K562 (cell line): ENCODE measurements around the gene CSF3. TPM values are rescaled to one million over a fixed set of nuclear protein-coding genes. Genes with fewer than 3 reads are reported as not detected.

ENCODE experiments used
- ATAC-seq: fragments of 200-7000 bp; cut with Tn5 transposase; 3 replicates; pipeline ENCODE4 v1.9.1; 2020; ENCODE audit warnings: moderate library complexity
- BruUV-seq: library from RNA; stranded (reverse); fragments of 400-500 nt; replicated peaks from 2 replicates; lab custom pipeline; 2021; lab: Mats Ljungman, UMichigan
- CTCF ChIA-PET: fragments of 300-600 bp; formaldehyde crosslinking; extraction: SDS; loops from one replicate; lab custom pipeline; 2021; ENCODE audit warnings: low intra/inter-chr PET ratio; lab: Yijun Ruan, JAX
- POLR2A ChIA-PET: fragments of 300-600, 350-650 bp; sonication (Branson Sonifier 250); formaldehyde crosslinking; extraction: SDS; loops from one replicate; lab custom pipeline; 2021; ENCODE audit warnings: antibody characterized with exemption, inconsistent platforms; lab: Yijun Ruan, JAX
- DNase-seq, 4 experiments: peaks; one replicate each; pipeline versions ENCODE4 v3.0.0 to v3.0.0-alpha.2; 2011 to 2018; ENCODE audit warnings: low spot score in 3 of 4, mixed read lengths in 3 of 4; ENCODE audit errors: extremely low read depth in 1 of 4
- FAIRE-seq: peaks from 2 replicates; lab custom pipeline; 2011; peaks lifted over from hg19 to GRCh38; lab: Jason Lieb, UNC
- H2AFZ ChIP-seq: 2 replicates; pipeline ENCODE4 v1.6.0; 2011; ENCODE audit warnings: low read depth, low read length, control low read depth, inconsistent platforms
- H3K27ac ChIP-seq: fragments of 200-600 bp; 3 replicates; pipeline ENCODE4 v1.8.0; 2011; ENCODE audit warnings: low read depth, mild to moderate bottlenecking, control low read depth, inconsistent platforms, low read length, moderate library complexity, mixed read lengths; ENCODE audit errors: extremely low read depth
- H3K27me3 ChIP-seq, 2 experiments: fragments of 300-600 bp in 1 of 2; 2 replicates in 1 of 2; 3 replicates in 1 of 2; pipeline versions ENCODE4 v1.6.0 to v1.8.0; 2011; ENCODE audit warnings: inconsistent platforms in 2 of 2, low read length in 2 of 2, mild to moderate bottlenecking in 1 of 2, mixed read lengths in 1 of 2, moderate library complexity in 1 of 2; ENCODE audit not compliant: control insufficient read depth in 2 of 2, insufficient read depth in 2 of 2
- H3K36me3 ChIP-seq: fragments of 300-600 bp; 3 replicates; pipeline ENCODE4 v1.8.0; 2011; ENCODE audit warnings: mild to moderate bottlenecking, low read length, inconsistent platforms; ENCODE audit not compliant: control insufficient read depth, insufficient read depth
- H3K4me1 ChIP-seq, 2 experiments: fragments of 200-600 bp in 1 of 2; replicated peaks in 1 of 2; 2 replicates in 1 of 2; 3 replicates in 1 of 2; pipeline versions ENCODE4 v1.5.1 to v1.8.0; 2011; ENCODE audit warnings: inconsistent platforms in 2 of 2, low read length in 2 of 2, mild to moderate bottlenecking in 1 of 2, mixed read lengths in 1 of 2, moderate library complexity in 1 of 2; ENCODE audit not compliant: control insufficient read depth in 2 of 2, insufficient read depth in 2 of 2
- H3K4me2 ChIP-seq: 2 replicates; pipeline ENCODE4 v1.6.1; 2011; ENCODE audit warnings: low read length, control low read depth, inconsistent platforms, mixed read lengths; ENCODE audit not compliant: insufficient read depth
- H3K4me3 ChIP-seq: fragments of 200-600 bp; sonication (generic), shearing (Covaris generic); 2 replicates; pipeline ENCODE4 v1.5.1; 2016; ENCODE audit warnings: control low read depth, inconsistent platforms
- H3K79me2 ChIP-seq: fragments of 200-600 bp; 3 replicates; pipeline ENCODE4 v1.8.0; 2011; ENCODE audit warnings: low read length, inconsistent platforms; ENCODE audit not compliant: control insufficient read depth, insufficient read depth
- H3K9ac ChIP-seq, 2 experiments: 2 replicates each; pipeline versions ENCODE4 v1.6.0 to v1.6.1; 2011; ENCODE audit warnings: low read depth in 2 of 2, low read length in 2 of 2, control low read depth in 1 of 2, inconsistent platforms in 1 of 2, mild to moderate bottlenecking in 1 of 2, mixed read lengths in 1 of 2; ENCODE audit not compliant: insufficient read depth in 1 of 2
- H3K9me1 ChIP-seq: one replicate; pipeline ENCODE4 v1.6.0; 2011; ENCODE audit warnings: inconsistent platforms, mild to moderate bottlenecking, low read length, moderate library complexity; ENCODE audit not compliant: control insufficient read depth, insufficient read depth
- H3K9me3 ChIP-seq: replicated peaks from 2 replicates; pipeline ENCODE4 v1.5.1; 2011; ENCODE audit warnings: low read depth, low read length, inconsistent platforms; ENCODE audit not compliant: control insufficient read depth, insufficient read depth
- H4K20me1 ChIP-seq: replicated peaks from 2 replicates; pipeline ENCODE4 v1.6.1; 2011; ENCODE audit warnings: low read length, inconsistent platforms, mixed read lengths; ENCODE audit not compliant: control insufficient read depth, insufficient read depth
- CXXC5 ChIP-seq: fragments of 250-450 bp; sonication (Bioruptor Pico); IDR thresholded peaks from 2 replicates; pipeline ENCODE4 v1.8.0; 2022; ENCODE audit warnings: inconsistent platforms, mild to moderate bottlenecking, moderate library complexity
- SMAD4 ChIP-seq: fragments of 250-450 bp; sonication (Bioruptor Pico); conservative IDR thresholded peaks from 2 replicates; pipeline ENCODE4 v1.8.0; 2021; ENCODE audit warnings: inconsistent platforms, mild to moderate bottlenecking, moderate library complexity
- ZNF232 ChIP-seq: sonication (generic); formaldehyde crosslinking; IDR thresholded peaks from 2 replicates; pipeline ENCODE4 v1.8.0; 2022; ENCODE audit warnings: mild to moderate bottlenecking, missing genetic modification reagents
- ZNF263 ChIP-seq: sonication (generic); formaldehyde crosslinking; IDR thresholded peaks from 2 replicates; pipeline ENCODE4 v1.8.0; 2022; ENCODE audit warnings: mild to moderate bottlenecking, missing genetic modification reagents, borderline replicate concordance
- ZNF282 ChIP-seq: sonication (generic); formaldehyde crosslinking; IDR thresholded peaks from 2 replicates; pipeline ENCODE4 v1.8.1; 2023; ENCODE audit warnings: missing genetic modification reagents
- WGBS: fragments of 100-300 bp; shearing (Covaris generic); methylation state at CpG from one replicate; pipeline ENCODE4 v1.1.6; 2016; ENCODE audit warnings: low coverage, mixed read lengths; ENCODE audit not compliant: insufficient coverage; ENCODE audit errors: missing lambda C conversion rate; 5-methylcytosine and 5-hydroxymethylcytosine counted together
- in situ Hi-C: fragments of 300-500 bp; cut with MboI; formaldehyde crosslinking; loops from 4 replicates; pipeline ENCODE4 v1.15.0; 2018; ENCODE audit warnings: inconsistent platforms, mixed read lengths
- intact Hi-C: fragments of 100-400 bp; cut with micrococcal nuclease; formaldehyde crosslinking; loops from 2 replicates; pipeline ENCODE4 v1.14.2; 2022
- polyA plus RNA-seq, 8 experiments: library from polyadenylated mRNA; depleted of rRNA in 4 of 8; stranded (reverse) in 5 of 8; unstranded in 3 of 8; fragments of >200 nt; fragmentation: Nextera tagmentation in 2 of 8; fragmentation: Illumina TruSeq in 1 of 8; extraction: Ambion mirVana in 2 of 8; extraction: Trizol in 1 of 8; gene quantifications; 2 replicates each; pipeline versions ENCODE4 v1.2.1 to v1.2.3, GENCODE V29; 2011 to 2014; ENCODE audit warnings: inconsistent platforms in 1 of 8, missing spikeins in 1 of 8
- total RNA-seq, 7 experiments: library from RNA; depleted of rRNA in 6 of 7; stranded (reverse); fragments of >200 nt in 6 of 7; fragmentation: Illumina TruSeq in 2 of 7; extraction: Trizol in 2 of 7; gene quantifications; 2 replicates each; pipeline versions ENCODE4 v1.2.1 to v1.2.3, GENCODE V29; 2011 to 2021; ENCODE audit warnings: low replicate concordance in 1 of 7
- TF ChIP-seq, protein P1 (sequence below), 2 experiments: fragments of 450-650 bp; IDR thresholded peaks; 2 replicates each; pipeline ENCODE4 v1.6.1; 2016; ENCODE audit warnings: mild to moderate bottlenecking in 2 of 2, borderline replicate concordance in 1 of 2, low read depth in 1 of 2, moderate library complexity in 1 of 2

The CSF3 gene
- total and polyA plus RNA-seq, 9 of the 15 experiments (the other 6 are each of a cell fraction or from before 2014, with no cell fraction given): 0.19 TPM; not detected in 8

DNA sequence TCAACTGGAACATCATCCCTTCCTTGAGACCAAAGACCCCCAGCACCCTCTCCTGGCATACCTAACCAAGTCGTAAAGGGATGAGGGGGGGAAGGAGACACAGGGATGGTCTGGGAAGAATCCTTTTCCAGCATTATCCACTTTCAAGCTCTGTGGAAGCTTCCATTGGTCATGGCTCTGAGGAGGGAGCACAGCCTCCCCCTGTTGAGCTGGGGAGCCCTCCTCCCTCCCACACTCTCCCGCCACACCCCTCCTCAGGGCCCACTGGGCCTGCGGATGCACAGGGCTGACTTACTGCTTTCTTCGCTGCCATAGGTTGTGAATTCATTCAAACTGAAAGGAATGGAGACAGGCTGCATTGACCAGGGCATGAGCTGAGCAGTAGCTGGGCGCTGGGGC is 12.4 kb downstream of the CSF3 start:
- FAIRE-seq (no peak), DNase-seq (peak in 2 of 4 experiments; percentile 16 to 32)
- CTCF ChIA-PET: interaction anchor here (0.6 to 1.5 kb wide), 4 partner anchors 48 to 406 kb away, joined by 3 to 7 read pairs (median 4); no protein-coding TSS in a partner anchor
- no peaks in the 10 kb centered on the region for H3K9me1 ChIP-seq
- H3K79me2 ChIP-seq: no peaks in the 10 kb centered on the region
- no peaks in the 10 kb centered on the region for H3K9me3 ChIP-seq
- peaks cover 2 to 16% of the 10 kb centered on the region in 2 experiments; a peak in 4 of 5 replicates for H3K4me1 ChIP-seq
- 65% methylated on average over 5 of the region's 5 CpGs for WGBS
- H2AFZ ChIP-seq: no peak overlapping the region
- intact Hi-C loops: no loop called here
- H3K36me3 ChIP-seq: peaks cover 91% of the 10 kb centered on the region
- TF ChIP-seq CXXC5 (no peak), ZNF282 (no peak), ZNF263 (CRISPR knock-in tag) (peak; percentile 65; the same call in 1 of the 2 replicates), SMAD4 (CRISPR knock-in tag) (no peak), ZNF232 (CRISPR knock-in tag) (no peak)
- TF ChIP-seq, protein P1, sequence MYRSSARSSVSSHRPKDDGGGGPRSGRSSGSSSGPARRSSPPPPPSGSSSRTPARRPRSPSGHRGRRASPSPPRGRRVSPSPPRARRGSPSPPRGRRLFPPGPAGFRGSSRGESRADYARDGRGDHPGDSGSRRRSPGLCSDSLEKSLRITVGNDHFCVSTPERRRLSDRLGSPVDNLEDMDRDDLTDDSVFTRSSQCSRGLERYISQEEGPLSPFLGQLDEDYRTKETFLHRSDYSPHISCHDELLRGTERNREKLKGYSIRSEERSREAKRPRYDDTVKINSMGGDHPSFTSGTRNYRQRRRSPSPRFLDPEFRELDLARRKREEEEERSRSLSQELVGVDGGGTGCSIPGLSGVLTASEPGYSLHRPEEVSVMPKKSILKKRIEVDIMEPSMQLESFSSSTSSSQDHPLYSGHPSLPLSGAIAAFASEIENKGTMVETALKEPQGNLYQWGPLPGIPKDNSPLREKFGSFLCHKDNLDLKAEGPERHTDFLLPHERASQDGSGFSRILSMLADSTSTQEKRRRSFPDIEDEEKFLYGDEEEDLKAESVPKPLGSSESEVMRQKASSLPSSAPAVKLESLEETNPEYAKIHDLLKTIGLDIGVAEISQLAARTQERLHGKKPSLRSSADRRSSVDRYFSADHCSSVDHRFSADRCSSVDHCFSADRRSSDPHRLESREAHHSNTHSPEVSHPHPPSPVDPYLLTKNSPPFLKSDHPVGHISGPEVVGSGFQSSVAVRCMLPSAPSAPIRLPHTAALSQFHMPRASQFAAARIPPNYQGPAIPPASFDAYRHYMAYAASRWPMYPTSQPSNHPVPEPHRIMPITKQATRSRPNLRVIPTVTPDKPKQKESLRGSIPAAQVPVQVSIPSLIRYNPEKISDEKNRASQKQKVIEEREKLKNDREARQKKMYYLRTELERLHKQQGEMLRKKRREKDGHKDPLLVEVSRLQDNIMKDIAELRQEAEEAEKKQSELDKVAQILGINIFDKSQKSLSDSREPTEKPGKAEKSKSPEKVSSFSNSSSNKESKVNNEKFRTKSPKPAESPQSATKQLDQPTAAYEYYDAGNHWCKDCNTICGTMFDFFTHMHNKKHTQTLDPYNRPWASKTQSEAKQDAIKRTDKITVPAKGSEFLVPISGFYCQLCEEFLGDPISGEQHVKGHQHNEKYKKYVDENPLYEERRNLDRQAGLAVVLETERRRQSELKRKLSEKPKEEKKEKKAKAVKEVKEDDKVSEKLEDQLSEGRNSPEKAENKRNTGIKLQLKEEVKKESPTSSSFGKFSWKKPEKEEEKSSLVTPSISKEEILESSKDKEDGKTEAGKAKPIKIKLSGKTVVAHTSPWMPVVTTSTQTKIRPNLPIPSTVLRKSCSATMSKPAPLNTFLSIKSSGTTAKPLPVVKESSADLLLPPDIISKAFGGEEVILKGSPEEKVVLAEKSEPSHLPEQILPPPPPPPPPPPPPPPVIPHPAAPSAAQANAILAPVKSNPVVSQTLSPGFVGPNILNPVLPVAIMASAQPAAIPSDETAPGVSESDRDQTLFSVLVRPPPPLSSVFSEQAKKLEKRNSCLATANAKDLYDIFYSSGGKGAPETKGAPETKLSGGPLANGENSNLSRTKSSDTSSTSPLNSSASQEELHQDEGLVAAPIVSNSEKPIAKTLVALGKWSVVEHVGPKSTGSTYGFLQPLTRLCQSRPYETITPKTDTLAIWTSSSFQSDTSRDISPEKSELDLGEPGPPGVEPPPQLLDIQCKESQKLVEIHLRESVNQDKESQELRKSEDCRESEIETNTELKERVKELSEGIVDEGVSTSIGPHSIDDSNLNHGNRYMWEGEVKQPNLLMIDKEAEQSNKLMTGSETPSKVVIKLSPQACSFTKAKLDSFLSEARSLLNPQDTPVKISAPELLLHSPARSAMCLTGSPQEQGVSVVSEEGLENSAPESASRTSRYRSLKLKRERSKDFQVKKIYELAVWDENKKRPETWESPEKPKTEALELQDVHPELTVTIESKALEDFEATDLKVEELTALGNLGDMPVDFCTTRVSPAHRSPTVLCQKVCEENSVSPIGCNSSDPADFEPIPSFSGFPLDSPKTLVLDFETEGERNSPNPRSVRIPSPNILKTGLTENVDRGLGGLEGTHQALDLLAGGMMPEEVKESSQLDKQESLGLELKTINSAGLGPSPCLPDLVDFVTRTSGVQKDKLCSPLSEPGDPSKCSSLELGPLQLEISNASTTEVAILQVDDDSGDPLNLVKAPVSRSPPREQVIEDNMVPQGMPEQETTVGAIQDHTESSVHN (IDR thresholded peaks at IDR 0.05; ENCODE audit: borderline replicate concordance in 1 of 2, low read depth in 1 of 2): no peak
- TF ChIP-seq, all 486 proteins: peak for 1
- Histone ChIP-seq H3K9ac (0 out of 4 replicates have a peak overlapping the region, but pooled peaks of 1 of the 2 experiments have one; percentile 35), H4K20me1 (0 out of 2 replicates have a peak, but pooled peaks cover 4% of the 10 kb centered on the region), H3K4me2 (no peak overlapping the region; the same call in 1 of the 2 replicates), H3K27ac (0 out of 3 replicates have a peak overlapping the region, but pooled peaks have one; percentile 12), H3K27me3 (no peaks in the 10 kb centered on the region), H3K4me3 (no peak overlapping the region)
- in situ Hi-C loops: no loop called here
- POLR2A ChIA-PET: interaction anchor here (0.6 to 1.4 kb wide), 5 partner anchors 11 to 155 kb away, joined by 3 to 4 read pairs (median 3); partner anchors contain the start of gene MED24
- peak; percentile 52 for ATAC-seq
- BruUV-seq: no TSS peak
